GM18858 (cell line): ENCODE results near the gene BMERB1.
"Not testable (repeated sequence)": the region's sequence is repeated elsewhere in the genome, so short reads cannot be mapped to it uniquely, and the experiment has no call there.

Source experiments
- ATAC-seq: cut with Tn5 transposase; IDR thresholded peaks from one replicate; pipeline ENCODE4 v1.9.1; 2021; ENCODE audit not compliant: unreplicated experiment

BMERB1 gene

GRCh38 chr16:15552507-15552906, 118.1 kb downstream of the BMERB1 start:
- no peak for ATAC-seq

- ATAC-seq, result no peak
Measured at GRCh38 chr16:15553313-15554088, 119.1 kb downstream of the BMERB1 start.

GRCh38 chr16:15556130-15556529, 121.7 kb downstream of the BMERB1 start:
- no peak for ATAC-seq

- no peak for ATAC-seq
Measured at GRCh38 chr16:15557258-15557657, 122.9 kb downstream of the BMERB1 start.

GRCh38 chr16:15559176-15559575, 124.8 kb downstream of the BMERB1 start:
- no peak for ATAC-seq

GRCh38 chr16:15564604-15565339, 130.4 kb downstream of the BMERB1 start:
- no peak for ATAC-seq

- no peak for ATAC-seq
Measured at GRCh38 chr16:15566095-15566494, 131.7 kb downstream of the BMERB1 start.

- ATAC-seq, result no peak
Measured at GRCh38 chr16:15567823-15568222, 133.4 kb downstream of the BMERB1 start.

- ATAC-seq, result not testable (repeated sequence)
Measured at GRCh38 chr16:15570666-15571065, 136.3 kb downstream of the BMERB1 start.

GRCh38 chr16:15571557-15571956, 137.2 kb downstream of the BMERB1 start:
- no peak for ATAC-seq

- ATAC-seq, result no peak
Measured at GRCh38 chr16:15572329-15573001, 138.1 kb downstream of the BMERB1 start.

GRCh38 chr16:15573274-15573895, 139.0 kb downstream of the BMERB1 start:
- ATAC-seq, result no peak

GRCh38 chr16:15573896-15574613, 139.7 kb downstream of the BMERB1 start:
- ATAC-seq, result not testable (repeated sequence)

GRCh38 chr16:15574614-15574948, 140.2 kb downstream of the BMERB1 start:
- ATAC-seq, result no peak

GRCh38 chr16:15575293-15576049, 141.1 kb downstream of the BMERB1 start:
- ATAC-seq, result no peak

GRCh38 chr16:15576960-15577958, 142.9 kb downstream of the BMERB1 start:
- ATAC-seq, result no peak

GRCh38 chr16:15578824-15579223, 144.4 kb downstream of the BMERB1 start:
- no peak for ATAC-seq

GRCh38 chr16:15581127-15581815, 146.9 kb downstream of the BMERB1 start:
- no peak for ATAC-seq
